Measurements from ENCODE around the gene CCL13. TPM values are rescaled to one million over a fixed set of nuclear protein-coding genes. Genes with fewer than 3 reads are reported as not detected.
"Not testable (repeated sequence)": the region's sequence is repeated elsewhere in the genome, so short reads cannot be mapped to it uniquely, and the experiment has no call there.

CCL13 gene
- total RNA-seq = not detected

DNA sequence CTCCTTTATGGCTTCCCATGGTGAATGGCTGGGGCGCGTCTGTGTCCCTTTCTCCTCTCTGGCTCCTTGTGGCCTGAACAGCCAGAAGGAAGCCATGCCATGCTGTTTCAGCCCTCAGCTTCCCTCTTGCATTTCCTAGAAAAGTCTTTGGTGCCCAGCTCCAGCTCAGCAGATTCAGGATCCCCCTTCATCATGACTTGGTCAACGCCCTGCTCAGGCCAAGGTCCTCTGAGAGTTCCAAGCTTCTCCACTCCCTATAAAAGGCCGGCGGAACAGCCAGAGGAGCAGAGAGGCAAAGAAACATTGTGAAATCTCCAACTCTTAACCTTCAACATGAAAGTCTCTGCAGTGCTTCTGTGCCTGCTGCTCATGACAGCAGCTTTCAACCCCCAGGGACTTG is at the start of gene CCL13:
Gene CCL13 (plus strand): TSS at position 287 of the 400 bp plus-strand sequence. CDS start 47 bp downstream, at position 334.
- no peak for DNase-seq

DNA sequence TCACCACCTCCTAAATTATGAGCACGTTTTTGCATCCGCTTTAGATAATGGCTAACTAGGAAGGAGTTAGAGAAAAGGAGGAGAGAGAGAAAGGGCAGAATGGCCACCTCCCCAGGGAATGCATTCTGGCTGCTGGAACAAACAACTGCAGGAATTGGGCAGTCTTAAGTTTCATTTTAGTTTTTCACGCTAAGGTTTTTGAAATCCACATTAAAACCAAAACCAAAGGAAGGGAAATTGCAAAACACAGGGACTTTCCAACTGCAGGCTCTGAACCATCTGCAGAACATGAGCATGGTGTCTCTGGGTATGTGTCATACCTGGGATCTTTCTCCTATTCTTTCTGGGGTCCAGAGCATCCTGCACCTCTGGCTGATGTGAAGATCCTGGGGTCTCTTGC is 49.2 kb upstream of the CCL13 start:
- no peak for DNase-seq

DNA sequence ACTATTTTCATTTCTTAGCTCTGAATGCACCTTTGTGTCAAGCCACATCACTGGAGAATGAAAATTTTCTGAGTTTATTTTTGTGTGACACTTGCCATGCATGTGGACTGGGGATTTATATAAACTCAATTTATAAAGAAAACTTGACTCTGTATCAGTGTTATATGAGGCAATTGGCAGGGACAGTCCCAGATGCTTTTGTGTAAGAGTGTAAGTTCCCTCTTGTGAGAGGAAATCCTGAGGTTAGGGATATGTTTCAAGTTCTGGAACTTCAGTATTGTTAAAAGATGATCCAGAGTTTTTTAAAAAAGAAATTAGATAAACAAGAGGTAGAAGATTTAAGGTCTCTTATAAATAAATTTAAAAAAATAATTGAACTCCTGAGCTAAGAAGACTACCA is 47.9 kb upstream of the CCL13 start:
- DNase-seq = no peak

DNA sequence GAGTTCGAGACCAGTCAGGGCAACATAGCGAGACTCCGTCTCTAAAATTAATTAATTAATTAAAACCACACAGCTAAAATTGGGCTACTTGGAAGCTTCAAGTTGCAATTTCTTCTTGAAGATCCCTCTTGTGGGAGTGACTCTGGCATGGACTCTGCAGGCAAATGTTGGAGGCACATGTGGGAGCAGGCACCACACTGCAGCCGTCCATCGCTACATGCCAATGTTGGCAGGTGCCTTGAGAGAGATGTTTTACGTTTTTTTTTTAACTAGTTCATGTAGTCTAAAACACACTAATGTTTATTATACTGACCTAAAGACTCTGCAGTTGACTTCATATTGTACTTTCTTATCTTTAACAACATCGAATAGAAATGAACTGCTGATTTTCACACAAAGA is 45.0 kb upstream of the CCL13 start:
- DNase-seq = no peak

DNA sequence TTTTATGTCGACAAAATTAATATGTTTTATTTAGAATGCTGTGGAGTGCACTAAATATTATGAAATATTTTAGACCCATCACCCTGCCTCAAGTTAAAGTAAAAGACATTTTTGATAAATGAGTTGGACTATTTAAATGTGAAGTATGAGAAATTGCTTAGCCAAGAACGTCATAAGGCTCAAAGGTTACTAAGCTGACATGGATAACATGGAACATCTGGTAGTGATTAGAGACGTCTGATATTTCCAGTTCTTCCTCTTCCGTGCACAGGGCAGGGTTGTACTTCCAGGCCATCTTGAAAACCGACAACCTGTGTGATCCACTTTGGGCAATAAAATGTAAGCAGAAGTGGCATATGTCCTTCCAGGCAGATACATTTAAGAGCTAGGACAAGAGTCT is 44.2 kb upstream of the CCL13 start:
- DNase-seq = no peak

DNA sequence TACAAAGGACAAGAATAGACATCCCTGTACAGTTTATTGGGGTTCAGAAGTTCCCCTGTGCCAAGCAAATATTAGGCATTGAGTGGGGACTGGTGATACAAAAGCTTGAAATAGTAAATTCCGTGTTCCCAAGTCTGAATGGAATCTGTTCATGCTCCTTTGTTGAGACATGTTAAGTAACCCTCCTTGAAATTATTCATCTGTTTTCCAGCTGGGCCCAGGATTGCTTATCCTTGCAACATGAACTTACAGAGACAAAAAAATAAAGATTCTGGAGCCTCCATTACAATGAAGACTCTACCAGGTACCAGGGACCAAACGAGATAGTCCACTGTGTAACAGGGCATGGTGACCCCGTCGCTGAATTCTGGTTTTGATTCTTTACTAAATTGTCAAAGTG is 43.1 kb upstream of the CCL13 start:
- DNase-seq = no peak

DNA sequence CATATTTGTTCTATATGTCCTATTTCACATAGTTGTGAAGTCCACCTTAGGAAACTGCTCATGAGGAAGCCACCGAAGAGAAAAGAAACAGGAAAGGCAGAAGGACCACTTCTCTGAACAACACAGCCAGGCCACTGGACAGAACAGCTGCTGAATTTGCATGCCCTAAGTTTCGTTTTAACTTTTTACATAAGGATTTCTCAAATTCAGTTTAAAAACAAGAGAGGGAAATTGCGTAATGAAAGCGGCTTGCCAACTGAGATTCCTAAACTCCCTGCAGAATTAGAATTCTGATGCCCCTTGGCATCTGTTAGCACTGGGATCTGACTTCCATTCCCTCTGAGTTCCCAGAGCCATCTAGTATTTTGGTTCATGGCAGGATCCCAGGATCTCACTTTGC is 42.0 kb upstream of the CCL13 start:
- no peak for DNase-seq

DNA sequence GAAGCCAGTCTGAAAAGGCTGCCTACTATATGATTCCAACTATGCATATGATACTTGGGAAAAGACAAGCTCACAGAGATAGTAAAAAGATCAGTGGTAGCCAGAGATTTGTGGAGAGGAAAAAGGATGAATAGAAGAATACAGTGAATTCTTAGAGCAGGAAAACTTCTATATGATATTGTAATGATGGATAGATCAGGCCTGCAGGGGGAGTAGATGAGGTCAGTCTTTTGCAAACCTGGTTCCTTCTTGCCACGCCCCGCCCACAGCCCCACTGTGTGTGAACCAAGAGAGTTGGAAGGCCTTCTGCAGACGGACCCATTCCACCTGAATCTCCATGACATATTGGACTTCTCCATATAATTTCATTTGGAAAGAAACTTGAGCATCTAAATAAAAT is 37.8 kb upstream of the CCL13 start:
- no peak for DNase-seq

DNA sequence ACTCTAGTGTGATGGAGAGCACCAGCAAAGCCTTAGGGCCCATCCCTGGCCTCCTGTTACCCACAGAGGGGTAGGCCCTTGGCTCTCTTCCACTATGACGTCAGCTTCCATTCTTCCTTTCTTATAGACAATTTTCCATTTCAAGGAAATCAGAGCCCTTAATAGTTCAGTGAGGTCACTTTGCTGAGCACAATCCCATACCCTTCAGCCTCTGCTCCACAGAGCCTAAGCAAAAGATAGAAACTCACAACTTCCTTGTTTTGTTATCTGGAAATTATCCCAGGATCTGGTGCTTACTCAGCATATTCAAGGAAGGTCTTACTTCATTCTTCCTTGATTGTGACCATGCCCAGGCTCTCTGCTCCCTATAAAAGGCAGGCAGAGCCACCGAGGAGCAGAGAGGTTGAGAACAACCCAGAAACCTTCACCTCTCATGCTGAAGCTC is 37.2 kb upstream of the CCL13 start, which contains the start of gene CCL8:
Gene CCL8 (plus strand): TSS at position 397 of the 445 bp plus-strand sequence. CDS start 67 bp downstream, outside the sequence.
- DNase-seq = no peak

DNA sequence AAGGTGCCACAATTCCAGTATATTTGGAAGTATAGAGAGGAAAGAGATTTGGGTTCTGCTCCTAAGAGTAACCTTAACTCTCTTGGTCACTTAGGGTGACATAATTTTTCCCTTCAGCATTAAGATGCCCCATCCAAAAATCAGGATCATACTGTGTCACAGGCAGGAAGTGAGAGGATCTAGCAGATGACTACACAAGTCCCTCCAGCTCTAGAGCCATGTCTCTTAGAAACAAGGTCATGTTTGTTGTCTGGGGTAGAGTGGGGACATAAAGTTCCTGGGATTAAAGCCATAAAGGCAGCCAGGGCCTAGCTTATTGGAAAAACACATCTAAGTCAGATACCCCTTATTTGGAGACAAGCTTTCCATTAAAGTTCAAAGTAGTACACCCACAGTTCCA is 34.3 kb upstream of the CCL13 start:
- no peak for DNase-seq

DNA sequence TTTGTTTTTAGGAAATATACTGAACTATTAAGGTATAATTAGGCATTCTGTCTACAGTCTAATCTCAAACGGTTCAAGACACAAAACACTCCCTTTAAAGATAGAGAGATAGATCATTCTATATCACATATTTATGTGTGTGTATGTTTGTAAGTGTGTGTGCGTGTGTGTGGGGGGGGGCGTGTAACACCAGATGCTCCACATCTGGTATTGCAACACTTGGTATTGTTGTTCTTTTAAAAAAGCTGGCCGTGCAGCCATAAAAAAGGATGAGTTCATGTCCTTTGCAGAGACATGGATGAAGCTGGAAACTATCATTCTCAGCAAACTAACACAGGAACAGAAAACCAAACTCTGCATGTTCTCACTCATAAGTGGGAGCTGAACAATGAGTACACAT is 28.7 kb upstream of the CCL13 start:
- not testable (repeated sequence) for DNase-seq

DNA sequence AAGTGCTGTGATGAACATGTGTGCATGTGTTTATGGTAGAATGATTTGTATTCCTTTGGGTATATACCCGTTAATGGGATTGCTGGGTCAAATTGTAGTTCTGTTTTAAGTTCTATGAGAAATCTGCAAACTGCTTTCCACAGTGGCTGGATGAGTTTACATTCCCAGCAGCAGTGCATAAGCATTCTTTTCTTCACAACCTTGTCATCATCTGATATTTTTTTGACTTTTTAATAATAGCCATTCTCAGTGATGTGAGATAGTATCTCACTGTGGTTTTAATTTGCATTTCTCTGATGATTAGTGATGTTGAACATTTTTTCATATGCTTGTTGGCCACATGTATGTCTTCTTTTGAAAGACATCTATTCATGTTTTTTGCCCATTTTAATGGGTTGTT is 18.6 kb upstream of the CCL13 start:
- DNase-seq = no peak

DNA sequence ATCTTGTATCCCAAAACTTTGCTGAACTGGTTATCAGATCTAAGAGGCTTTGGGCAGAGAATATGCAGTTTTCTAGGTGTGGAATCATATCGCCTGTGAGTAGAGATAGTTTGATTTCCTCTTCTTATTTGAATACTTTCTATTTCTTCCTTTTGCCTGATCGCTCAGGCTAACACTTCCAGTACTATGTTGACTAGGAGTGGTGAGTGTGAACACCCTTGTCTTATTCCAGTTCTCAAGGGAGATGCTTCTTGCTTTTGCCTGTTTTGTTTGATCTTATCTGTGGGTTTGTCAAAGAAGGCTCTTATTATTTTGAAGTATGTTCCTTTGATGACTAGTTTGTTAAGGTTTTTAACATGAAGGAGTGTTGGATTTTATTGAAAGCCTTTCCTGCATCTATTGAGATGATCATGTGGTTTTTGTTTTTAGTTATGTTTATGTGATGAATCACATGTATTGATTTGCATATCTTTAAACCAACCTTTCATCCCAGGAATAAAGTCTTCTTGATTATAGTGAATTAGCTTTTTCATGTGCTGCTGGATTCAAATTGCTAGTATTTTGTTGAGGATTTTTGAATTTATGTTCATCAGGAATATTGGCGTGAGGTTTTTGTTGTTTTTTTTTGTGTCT is 17.0 kb upstream of the CCL13 start:
- DNase-seq = no peak

DNA sequence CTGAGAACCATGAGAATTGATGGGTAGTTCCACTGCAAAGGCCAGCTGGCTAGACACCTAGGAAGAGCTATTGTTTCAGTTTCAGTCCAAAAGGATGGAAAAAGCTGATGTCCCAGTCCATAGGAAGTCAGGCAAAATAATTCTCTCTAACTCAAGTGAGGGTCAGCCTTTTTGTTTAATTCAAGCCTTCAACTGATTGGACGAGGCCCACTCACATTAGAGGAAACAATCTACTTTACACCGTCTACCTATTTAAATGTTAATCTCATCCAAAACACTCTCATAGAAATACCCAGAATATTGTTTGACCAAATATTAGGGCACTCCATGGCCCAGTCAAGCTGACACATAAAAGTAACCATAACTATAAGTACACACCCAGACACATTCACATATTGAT is 14.4 kb upstream of the CCL13 start:
- no peak for DNase-seq

DNA sequence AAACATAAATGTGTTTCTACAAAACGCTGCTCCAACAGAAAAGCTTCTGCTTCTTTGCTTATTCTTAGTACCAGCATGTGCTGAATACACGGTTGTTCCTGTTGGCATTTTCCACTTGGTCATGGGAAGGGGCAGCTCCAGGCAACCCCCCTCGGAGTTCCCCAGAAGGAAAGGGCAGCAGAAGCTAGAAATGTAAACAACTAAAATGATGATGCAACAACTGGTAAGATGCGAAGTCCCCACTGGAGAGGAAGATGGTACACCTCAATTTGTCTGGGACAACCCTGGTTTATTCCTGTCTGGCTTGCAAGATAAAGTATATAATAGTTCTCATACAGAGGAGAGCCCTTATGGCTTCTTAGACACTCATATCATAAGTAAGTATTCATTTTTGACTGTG is 9.2 kb upstream of the CCL13 start:
- no peak for DNase-seq

DNA sequence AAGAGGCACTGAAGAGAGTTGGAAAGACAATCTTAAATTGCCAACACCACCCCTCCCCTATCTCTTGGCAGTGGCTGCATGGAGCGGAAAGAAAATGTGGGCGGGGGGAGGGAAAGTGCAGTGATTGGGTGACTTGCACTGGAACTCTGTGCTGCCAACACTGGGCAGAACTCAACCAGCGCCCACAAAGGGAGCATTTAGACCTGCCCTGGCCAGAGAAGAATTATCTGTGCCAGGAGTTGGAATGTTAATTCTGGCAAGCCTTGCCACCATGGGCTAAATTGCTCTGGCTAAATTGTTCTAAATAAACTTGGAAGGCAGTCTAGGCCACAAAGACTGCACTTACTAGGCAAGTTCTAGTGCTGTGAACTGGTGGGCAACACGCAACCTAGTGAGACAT is 6.5 kb upstream of the CCL13 start:
- DNase-seq = no peak

DNA sequence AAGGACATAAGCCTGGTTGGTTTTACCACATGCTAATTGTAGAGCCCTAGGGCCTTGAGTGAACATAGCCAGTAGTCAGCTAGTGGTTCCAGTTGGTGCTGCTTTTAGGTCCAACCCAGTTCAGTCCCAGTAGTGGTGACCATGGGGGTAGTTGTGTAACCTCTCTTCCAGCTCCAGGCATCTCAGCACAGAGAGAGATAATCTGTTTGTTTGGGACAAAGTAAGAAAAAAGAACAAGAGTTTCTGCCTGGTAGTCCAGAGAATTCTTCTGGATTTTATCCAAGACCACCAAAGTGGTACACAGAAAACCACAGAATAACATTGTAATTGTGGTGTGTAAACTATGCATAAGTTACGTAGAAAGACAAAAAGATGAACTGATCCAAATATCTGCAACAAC is 5.2 kb upstream of the CCL13 start:
- DNase-seq = no peak

DNA sequence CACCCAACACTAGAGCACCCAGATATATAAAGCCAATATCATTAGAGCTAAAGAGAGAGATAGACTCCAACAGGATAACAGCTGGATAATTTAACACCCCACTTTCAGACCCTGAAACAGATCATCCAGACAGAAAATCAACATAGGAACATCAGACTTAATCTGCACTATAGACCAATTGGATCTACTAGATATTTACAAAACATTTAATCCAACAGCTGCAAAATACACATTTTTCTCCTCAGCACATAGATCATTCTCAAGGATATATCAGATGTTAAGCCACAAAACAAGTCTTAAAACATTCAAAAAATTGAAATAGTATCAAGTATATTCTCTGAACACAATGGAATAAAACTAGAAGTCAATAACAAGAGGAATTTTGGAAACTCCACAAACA is 4.1 kb upstream of the CCL13 start:
- DNase-seq = no peak

DNA sequence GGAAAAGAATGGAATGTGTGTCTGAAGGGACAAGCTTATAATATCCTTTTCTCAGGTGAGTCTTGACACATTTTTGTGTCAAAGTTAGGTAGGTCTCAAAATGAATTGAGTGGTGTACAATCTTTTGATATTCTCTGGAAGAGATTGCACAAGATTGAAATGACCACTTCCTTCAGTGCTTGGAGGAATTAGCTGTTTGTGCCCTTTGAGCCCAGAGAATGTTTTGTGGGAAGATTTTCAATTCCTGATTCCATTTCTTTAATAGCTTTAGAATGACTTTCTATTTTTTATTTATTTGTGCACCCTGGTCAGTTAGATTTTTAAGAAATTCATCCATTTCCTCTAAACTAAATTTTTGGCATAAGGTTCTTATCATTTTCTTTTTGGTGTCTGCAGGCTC is 1.6 kb upstream of the CCL13 start:
- DNase-seq = no peak

DNA sequence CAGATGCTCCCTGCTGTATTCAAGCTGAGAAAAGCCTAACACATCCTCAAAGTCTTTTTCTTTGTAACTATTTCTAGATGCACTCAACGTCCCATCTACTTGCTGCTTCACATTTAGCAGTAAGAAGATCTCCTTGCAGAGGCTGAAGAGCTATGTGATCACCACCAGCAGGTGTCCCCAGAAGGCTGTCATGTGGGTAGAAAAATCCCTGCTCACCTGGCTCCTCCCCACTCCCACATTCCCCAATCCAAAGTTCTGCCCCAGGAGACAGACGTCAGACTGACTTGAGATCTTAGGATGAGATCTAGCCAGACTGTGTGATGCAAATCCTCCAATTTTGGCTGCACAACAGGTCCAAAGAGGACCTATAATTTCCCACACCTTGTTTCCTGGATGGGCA is 1.1 kb downstream of the CCL13 start:
- no peak for DNase-seq

DNA sequence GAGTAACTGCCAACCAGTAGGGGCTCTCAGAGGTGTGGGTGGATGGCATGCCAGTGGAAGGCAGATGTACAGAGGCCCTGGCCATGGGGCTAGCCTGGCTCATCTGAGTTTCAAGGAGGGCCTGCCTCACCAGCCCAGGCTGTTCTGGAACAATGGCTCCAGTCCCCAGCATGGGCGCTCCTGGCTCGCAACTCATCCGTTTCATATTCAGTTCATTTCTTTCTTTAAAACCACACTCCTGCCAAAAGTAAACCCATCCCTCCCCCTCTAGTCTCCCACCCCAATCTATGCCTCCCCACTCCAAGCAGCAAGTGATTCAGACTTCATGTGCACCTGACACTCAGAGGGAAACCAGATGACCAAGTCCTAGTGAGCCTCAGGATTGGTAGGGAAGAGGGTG is 2.4 kb downstream of the CCL13 start:
- DNase-seq = no peak

DNA sequence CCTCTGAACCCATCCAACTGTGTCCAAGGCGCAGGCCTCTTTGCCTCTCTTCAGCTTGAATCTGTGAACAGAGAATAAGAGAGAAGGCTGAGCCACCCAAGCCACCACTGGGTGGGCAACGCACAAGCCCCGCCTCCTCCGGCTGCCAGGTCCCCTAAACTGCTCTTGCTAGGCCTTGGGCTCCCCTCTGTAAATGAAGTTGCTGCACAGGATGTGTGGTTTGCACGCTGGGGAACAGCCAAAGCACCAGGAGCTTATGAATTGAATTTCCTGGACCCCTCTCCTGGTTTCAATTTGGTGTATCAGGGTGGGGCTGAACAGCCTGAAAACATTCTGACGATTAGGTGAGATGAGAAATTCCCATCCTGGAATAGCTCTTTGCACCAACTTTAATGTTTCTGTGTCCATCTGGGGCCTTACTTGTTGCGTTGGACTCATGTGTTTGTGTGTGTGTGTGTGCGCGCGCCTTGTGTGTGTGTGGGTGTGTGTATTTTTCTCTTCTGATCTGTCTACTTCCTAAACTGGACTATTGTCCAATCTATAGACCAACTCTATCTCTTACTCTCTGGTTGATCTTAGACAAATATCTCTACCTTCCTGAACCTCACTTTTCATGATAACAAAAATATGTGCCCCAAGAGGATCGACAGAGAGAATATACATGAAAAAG is 4.5 kb downstream of the CCL13 start:
- DNase-seq = no peak

DNA sequence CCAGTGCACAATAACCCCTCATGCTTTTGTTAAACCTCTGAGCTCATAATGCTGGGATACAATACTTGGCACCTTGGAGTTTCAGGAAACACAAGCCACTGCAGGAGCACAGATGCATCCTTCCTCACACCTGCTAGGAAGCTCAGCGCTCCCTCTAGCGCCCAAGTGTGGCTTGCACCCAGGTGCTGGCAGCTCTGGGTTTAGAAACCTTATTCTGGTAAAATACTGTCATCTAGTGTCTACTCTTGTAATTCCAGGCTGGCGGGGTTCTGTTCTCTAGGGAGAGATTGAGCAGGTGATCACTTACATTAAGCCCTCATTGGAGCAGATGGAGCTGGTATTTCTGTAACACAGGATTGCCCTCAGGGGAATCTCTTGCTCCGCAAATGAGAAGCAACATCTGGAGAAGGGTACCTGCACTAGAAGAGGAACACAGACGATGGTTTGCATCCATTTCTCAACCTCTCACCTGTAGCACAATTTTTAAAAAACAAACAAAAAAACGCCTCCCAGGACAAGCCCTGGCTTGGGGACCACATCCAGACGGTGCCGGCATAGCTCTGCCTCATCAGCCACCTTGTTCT is 5.3 kb downstream of the CCL13 start:
- peak; percentile 20 for DNase-seq

DNA sequence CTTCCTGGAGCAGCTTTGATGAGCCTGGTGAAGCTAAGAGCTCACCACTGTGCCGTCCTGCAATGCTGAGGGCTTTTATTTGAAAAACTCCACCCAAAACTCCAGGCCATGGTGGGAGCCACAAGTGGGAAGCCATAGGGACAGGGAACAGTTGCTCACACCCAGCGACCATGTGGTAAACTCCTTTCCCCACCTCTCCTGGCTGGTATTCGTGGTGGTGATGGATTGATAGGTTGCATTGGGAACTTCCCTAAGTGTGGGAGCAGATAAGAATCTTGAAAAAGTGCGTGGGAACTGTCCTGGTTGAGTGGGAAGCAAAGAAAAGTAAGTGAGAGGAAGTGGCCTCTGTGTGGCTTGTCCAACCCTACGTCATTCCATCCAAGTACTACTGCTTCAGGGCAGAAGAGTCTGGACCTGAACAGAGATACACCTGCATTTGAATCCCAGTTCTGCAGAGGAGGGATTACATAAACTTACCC is 6.9 kb downstream of the CCL13 start, which contains the start of gene CCL1:
Gene CCL1 (minus strand): TSS at position 51 of the 479 bp plus-strand sequence. CDS start 72 bp downstream, outside the sequence.
- no peak for DNase-seq

All from effector CD4-positive, alpha-beta T cell (primary cell).